Measurements from ENCODE around the gene POU2AF1. TPM values are rescaled to one million over a fixed set of nuclear protein-coding genes. Genes with fewer than 3 reads are reported as not detected.

POU2AF1 gene
- total RNA-seq, 1 experiment from 2014 or later: not detected

GRCh38 chr11:111355101-111355500 lies 24.0 kb downstream of the POU2AF1 start:
- H3K27me3 ChIP-seq: no peaks in the 10 kb centered on the region
- no peaks in the 10 kb centered on the region for H3K9me3 ChIP-seq (replicated peaks)
- H3K36me3 ChIP-seq: no peaks in the 10 kb centered on the region
- DNase-seq: no peak
- H3K4me3 ChIP-seq: no peak overlapping the region
- H3K27ac ChIP-seq: no peak overlapping the region
- H3K4me1 ChIP-seq: no peaks in the 10 kb centered on the region

- no peak overlapping the region for H3K27ac ChIP-seq
- H3K4me1 ChIP-seq: no peaks in the 10 kb centered on the region
- no peaks in the 10 kb centered on the region for H3K27me3 ChIP-seq
- no peaks in the 10 kb centered on the region for H3K36me3 ChIP-seq
- no peak overlapping the region for H3K4me3 ChIP-seq
- H3K9me3 ChIP-seq (replicated peaks): no peaks in the 10 kb centered on the region
- no peak for DNase-seq
Observed at GRCh38 chr11:111354601-111354891, 24.5 kb downstream of the POU2AF1 start.

- H3K9me3 ChIP-seq (replicated peaks): no peaks in the 10 kb centered on the region
- no peak for DNase-seq
- no peak overlapping the region for H3K4me3 ChIP-seq
- no peaks in the 10 kb centered on the region for H3K27me3 ChIP-seq
- H3K36me3 ChIP-seq: no peaks in the 10 kb centered on the region
- H3K27ac ChIP-seq: no peak overlapping the region
- H3K4me1 ChIP-seq: no peaks in the 10 kb centered on the region
Observed at GRCh38 chr11:111353776-111354600, 25.1 kb downstream of the POU2AF1 start.

GRCh38 chr11:111352935-111353710 lies 26.0 kb downstream of the POU2AF1 start:
- no peaks in the 10 kb centered on the region for H3K9me3 ChIP-seq (replicated peaks)
- no peaks in the 10 kb centered on the region for H3K4me1 ChIP-seq
- no peaks in the 10 kb centered on the region for H3K36me3 ChIP-seq
- H3K4me3 ChIP-seq: no peak overlapping the region
- H3K27ac ChIP-seq: no peak overlapping the region
- DNase-seq: no peak
- no peaks in the 10 kb centered on the region for H3K27me3 ChIP-seq

GRCh38 chr11:111352231-111352746 lies 26.8 kb downstream of the POU2AF1 start:
- DNase-seq: no peak
- H3K4me1 ChIP-seq: no peaks in the 10 kb centered on the region
- no peaks in the 10 kb centered on the region for H3K9me3 ChIP-seq (replicated peaks)
- no peak overlapping the region for H3K4me3 ChIP-seq
- H3K27ac ChIP-seq: no peak overlapping the region
- no peaks in the 10 kb centered on the region for H3K36me3 ChIP-seq
- H3K27me3 ChIP-seq: no peaks in the 10 kb centered on the region

- H3K4me1 ChIP-seq: no peaks in the 10 kb centered on the region
- DNase-seq: no peak
- no peaks in the 10 kb centered on the region for H3K27me3 ChIP-seq
- H3K36me3 ChIP-seq: no peaks in the 10 kb centered on the region
- H3K4me3 ChIP-seq: no peak overlapping the region
- no peak overlapping the region for H3K27ac ChIP-seq
- no peaks in the 10 kb centered on the region for H3K9me3 ChIP-seq (replicated peaks)
Observed at GRCh38 chr11:111351374-111352055, 27.6 kb downstream of the POU2AF1 start.

- H3K27ac ChIP-seq: no peak overlapping the region
- no peak overlapping the region for H3K4me3 ChIP-seq
- no peaks in the 10 kb centered on the region for H3K36me3 ChIP-seq
- H3K4me1 ChIP-seq: no peaks in the 10 kb centered on the region
- no peaks in the 10 kb centered on the region for H3K9me3 ChIP-seq (replicated peaks)
- no peak for DNase-seq
- H3K27me3 ChIP-seq: no peaks in the 10 kb centered on the region
Observed at GRCh38 chr11:111350811-111351210, 28.3 kb downstream of the POU2AF1 start.

- H3K27me3 ChIP-seq: no peaks in the 10 kb centered on the region
- no peak overlapping the region for H3K4me3 ChIP-seq
- no peak for DNase-seq
- no peak overlapping the region for H3K27ac ChIP-seq
- H3K4me1 ChIP-seq: no peaks in the 10 kb centered on the region
- H3K9me3 ChIP-seq (replicated peaks): no peaks in the 10 kb centered on the region
- no peaks in the 10 kb centered on the region for H3K36me3 ChIP-seq
Observed at GRCh38 chr11:111349191-111349695, 29.8 kb downstream of the POU2AF1 start.

GRCh38 chr11:111348147-111348546 lies 30.9 kb downstream of the POU2AF1 start:
- no peak overlapping the region for H3K27ac ChIP-seq
- DNase-seq: no peak
- no peaks in the 10 kb centered on the region for H3K4me1 ChIP-seq
- H3K36me3 ChIP-seq: no peaks in the 10 kb centered on the region
- H3K9me3 ChIP-seq (replicated peaks): no peaks in the 10 kb centered on the region
- no peaks in the 10 kb centered on the region for H3K27me3 ChIP-seq
- H3K4me3 ChIP-seq: no peak overlapping the region

- DNase-seq: no peak
- Histone ChIP-seq H3K27ac (no peak overlapping the region), H3K27me3 (no peaks in the 10 kb centered on the region), H3K4me1 (no peaks in the 10 kb centered on the region), H3K4me3 (no peak overlapping the region), H3K36me3 (no peaks in the 10 kb centered on the region), H3K9me3 (replicated peaks) (no peaks in the 10 kb centered on the region)
Observed at GRCh38 chr11:111347723-111348115, 31.4 kb downstream of the POU2AF1 start.

- Histone ChIP-seq H3K27me3 (no peaks in the 10 kb centered on the region), H3K36me3 (no peaks in the 10 kb centered on the region), H3K4me3 (no peak overlapping the region), H3K27ac (no peak overlapping the region), H3K9me3 (replicated peaks) (no peaks in the 10 kb centered on the region), H3K4me1 (no peaks in the 10 kb centered on the region)
- DNase-seq: no peak
Observed at GRCh38 chr11:111347002-111347722, 31.9 kb downstream of the POU2AF1 start.

- Histone ChIP-seq H3K4me3 (no peak overlapping the region), H3K36me3 (no peaks in the 10 kb centered on the region), H3K9me3 (replicated peaks) (no peaks in the 10 kb centered on the region), H3K27me3 (no peaks in the 10 kb centered on the region), H3K4me1 (no peaks in the 10 kb centered on the region), H3K27ac (no peak overlapping the region)
- DNase-seq: no peak
Observed at GRCh38 chr11:111344032-111344431, 35.0 kb downstream of the POU2AF1 start.

GRCh38 chr11:111342329-111342728 lies 36.7 kb downstream of the POU2AF1 start:
- Histone ChIP-seq H3K27me3 (no peaks in the 10 kb centered on the region), H3K9me3 (replicated peaks) (no peaks in the 10 kb centered on the region), H3K4me1 (no peaks in the 10 kb centered on the region), H3K4me3 (no peak overlapping the region), H3K36me3 (no peaks in the 10 kb centered on the region), H3K27ac (no peak overlapping the region)
- DNase-seq: no peak

- Histone ChIP-seq H3K27me3 (no peaks in the 10 kb centered on the region), H3K4me1 (no peaks in the 10 kb centered on the region), H3K27ac (no peak overlapping the region), H3K4me3 (no peak overlapping the region), H3K36me3 (no peaks in the 10 kb centered on the region), H3K9me3 (replicated peaks) (no peaks in the 10 kb centered on the region)
- no peak for DNase-seq
Observed at GRCh38 chr11:111339758-111340388, 39.2 kb downstream of the POU2AF1 start.

All from SJCRH30 (cell line).